GM20431 (cell line): ENCODE measurements around the gene RAB43.
"Not testable (repeated sequence)": the region's sequence is repeated elsewhere in the genome, so short reads cannot be mapped to it uniquely, and the experiment has no call there.

Source experiments
- in situ Hi-C: fragments of 300-500 bp; cut with MseI, MboI; formaldehyde crosslinking; loops from one replicate; pipeline ENCODE4 v1.15.0; 2020; ENCODE audit warnings: low sequenced_read_pairs; ENCODE audit not compliant: unreplicated experiment

RAB43 gene

DNA sequence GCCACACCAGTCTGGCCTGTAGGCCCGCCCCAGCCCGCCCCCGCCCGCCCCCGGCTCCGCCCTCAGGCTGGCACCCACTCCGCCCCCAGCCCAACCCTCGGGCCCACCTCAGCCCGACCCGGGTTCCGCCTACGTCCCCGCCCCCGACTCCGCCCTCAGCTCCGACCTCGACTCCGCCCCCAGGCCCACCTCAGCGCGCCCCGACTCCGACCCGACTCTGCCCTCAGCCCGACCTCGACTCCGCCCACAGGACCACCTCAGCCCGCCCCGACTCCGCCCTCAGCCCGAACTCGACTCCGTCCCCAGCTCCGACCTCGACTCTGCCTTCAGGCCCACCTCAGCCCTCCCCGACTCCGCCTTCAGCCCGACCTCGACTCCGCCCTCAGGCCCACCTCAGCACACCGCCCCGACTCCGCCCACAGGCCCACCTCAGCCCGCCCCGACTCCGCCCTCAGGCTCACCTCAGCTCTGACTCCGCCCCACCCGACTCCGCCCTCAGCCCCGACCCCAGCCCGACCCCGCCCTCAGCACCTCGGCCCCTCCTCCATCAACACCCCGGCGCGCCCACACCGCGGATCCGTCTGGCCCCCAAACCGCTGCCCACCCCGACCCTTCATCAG lies at the start of gene RAB43:
Gene RAB43, minus strand, starts transcription at position 13 of the 620 bp plus-strand sequence. CDS start 315 bp downstream, outside the sequence.
- in situ Hi-C loops, result no loop called here

DNA sequence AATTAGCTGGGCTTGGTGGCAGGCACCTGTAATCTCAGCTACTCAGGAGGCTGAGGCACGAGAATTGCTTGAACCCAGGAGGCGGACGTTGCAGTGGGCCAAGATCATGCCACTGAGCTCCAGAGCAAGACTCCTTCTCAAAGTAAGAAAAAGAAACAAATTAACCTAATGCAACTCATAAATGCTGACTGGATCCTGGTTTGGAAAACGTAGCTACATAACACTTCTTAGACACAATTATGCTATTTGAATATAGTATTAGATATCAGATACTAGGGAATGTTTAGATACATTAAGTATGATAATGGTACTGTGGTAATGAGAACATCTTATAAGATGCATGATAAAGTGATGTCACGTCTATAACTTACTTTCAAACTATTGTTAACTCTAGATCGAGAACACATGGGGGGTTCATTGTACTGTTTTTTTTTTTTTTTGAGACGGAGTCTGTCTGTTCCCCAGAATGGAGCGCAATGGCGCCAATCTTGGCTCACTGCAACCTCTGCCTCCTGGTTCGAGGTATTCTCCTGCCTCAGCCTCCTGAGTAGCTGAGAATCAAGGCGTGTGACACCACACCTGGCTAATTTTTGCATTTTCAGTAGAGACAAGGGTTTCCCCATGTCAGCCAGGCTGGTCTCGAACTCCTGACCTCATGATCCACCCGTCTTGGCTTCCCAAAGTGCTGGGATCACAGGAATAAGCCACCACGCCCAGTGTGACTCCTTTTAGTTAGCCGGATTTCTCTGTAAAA lies 45.2 kb upstream of the RAB43 start:
- in situ Hi-C loops, result no loop called here

DNA sequence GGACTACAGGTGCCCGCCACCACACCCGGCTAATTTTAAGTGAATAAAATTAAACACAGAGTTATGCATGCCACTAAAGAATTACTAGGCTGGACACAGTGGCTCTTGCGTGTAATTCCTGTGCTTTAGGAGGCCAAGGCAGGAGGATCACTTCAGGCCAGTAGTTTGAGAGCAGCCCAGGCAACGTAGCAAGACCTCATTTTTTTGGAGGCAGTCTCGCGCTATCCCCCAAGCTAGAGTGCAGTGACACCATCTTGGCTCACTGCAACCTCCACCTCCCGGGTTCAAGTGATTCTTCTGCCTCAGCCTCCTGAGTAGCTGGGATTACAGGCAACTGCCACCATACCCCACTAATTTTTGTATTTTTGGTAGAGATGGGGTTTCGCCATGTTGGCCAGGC lies 44.0 kb upstream of the RAB43 start:
- in situ Hi-C loops, result not testable (repeated sequence)

DNA sequence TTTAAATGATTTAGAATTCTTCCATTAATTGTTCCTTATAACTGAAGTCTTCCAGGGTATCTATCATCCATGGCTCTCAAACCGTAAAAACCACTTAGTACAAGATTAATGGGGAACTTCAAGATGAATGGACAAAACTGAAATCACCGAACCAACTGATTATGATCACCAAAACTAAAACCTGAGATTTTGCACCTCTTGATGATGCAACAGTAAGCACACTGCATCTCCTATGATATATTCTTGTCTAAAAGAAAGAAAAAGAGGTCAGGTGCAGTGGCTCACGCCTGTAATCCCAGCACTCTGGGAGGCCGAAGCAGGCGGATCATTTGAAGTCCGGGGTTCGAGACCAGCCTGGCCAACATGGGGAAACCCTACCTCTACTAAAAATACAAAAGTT lies 42.9 kb upstream of the RAB43 start:
- in situ Hi-C loops, result no loop called here

DNA sequence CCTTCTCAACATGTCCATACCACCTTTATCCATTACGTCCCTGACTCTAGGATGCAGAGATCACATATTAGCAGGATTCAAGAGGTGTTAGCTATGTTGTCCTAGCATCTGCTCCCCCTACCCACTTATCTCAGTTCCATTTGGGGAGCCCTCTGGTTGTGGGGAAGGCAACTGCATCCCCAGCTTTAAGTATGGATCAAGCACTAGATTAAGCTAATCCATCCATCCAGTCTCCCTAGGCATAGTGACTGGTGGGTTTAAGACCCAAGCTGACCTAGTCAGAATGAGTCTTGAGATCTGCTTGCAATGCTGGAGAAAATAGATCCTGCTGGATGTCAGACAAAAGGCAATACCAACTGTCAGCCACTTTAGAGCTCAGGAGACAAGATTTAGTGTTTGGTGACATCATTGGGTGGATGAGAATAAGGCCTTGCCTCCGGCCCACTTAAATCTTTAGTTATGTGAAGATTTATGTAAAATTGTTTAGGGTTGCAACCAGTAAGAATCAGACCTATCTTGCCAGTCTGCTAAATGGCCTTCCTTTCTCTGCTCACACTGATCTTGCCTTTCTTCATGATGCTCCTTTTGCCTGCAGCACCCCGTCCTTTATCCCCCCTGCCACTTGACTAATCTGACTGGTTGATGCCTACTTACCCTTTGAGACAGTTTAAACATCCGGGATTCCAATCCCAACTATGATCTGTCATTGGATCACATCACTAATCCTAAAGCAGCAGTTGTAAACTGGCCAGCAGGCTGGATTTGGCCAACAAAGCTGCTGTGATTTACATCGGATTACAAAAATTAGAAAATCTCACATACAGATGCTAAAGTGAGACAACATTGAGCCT lies 41.4 kb upstream of the RAB43 start:
- in situ Hi-C loops, result no loop called here

DNA sequence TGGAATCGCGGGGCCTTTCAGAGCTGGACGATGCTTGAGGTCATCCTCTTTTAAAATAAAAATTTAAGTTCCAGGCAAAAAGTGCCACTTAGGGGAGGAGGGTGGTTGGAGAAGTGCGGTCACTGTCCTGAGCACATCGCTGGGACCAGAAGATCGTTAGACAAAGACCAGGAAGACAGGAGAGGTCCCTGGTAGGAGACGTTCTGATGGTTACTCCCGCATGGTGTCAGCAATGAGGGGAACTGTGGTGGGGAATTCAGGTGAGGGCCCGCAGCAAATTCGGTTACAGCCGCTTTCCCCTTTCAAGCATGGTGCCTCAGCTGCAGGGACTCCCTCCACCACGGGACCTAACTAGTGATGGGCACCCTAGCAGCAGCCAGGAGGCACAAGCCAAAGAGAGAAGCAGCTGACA lies 40.3 kb upstream of the RAB43 start:
- in situ Hi-C loops, result no loop called here

DNA sequence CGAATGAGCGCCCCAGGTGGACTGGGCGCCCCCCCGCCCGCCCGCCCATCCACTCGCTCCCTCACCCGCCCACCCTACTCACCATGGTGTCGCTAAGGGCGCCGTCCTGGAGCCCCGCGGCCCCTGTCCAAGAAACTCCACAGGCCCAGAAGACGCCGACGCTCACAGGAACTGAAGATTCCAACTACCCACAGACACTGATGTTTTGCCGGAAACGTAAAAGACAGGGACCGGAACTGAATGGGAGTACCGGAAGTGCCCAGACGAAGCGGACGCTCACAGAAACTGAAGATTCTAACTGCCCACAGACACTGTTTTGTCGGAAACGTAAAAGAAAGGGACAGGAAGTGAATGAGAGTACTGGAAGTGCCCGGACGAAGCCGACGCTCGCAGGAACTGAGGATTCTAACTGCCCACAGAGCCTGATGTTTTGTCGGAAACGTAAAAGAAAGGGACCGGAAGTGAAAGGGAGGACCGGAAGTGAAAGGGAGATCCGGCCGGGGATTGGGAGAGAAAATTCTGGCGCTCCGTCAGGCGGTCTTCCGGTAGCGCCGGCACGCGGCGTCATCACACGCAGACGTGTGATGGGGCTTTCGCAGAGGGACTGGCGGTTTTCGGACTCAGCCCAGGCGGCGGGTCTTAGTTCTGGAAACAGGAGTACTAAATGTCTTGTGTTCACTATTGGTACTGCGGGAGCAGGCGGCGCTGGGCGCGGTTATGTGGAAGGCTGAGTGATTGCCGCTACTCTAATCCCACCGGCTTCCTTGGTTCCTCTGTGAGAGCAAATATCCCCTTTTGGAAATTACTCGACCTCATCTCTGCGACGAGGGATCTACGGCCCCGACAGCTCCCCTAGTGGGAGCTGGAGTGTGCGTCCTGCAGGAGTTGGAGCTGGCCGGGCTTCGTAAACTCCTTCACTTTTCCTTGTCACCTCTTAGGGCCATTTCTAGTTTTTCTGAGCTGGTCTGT lies 39.6 kb upstream of the RAB43 start, which contains the start of gene ISY1:
Gene ISY1, minus strand, starts transcription at position 173 of the 969 bp plus-strand sequence. Its CDS starts 88 bp downstream, at position 85.
- in situ Hi-C loops, result no loop called here

DNA sequence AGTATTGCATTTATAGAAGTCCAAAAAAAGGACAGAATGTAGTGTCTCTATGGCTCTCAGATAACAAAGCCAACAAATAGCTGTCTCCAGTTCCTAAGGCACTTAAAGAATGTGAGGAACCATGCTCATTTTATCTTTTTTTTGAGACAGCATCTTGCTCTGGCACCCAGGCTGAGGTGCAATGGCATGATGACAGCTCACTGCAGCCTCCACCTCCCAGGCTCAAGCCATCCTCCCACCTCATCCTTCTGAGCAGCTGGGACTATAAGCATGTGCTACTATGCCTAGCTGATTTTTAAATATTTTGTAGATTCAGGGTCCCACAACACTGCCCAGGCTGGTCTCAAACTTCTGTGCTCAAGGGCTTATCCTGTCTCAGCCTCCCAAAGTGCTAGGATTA lies 23.2 kb upstream of the RAB43 start:
- in situ Hi-C loops, result no loop called here

DNA sequence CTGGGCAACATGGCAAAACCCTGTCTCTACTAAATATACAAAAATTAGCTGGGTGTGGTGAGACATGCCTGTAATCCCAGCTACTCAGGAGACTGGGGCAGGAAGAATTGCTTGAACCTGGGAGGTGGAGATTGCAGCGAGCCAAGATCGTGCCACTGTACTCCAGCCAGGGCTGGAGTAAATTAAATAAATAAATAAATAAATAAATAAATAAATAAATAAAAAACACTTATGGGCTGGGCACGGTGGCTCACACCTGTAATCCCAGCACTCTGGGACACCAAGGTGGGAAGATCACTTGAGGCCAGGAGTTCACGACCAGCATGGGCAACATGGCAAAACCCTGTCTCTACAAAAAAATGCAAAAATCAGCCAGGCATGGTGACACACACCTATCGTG lies 19.4 kb upstream of the RAB43 start:
- in situ Hi-C loops, result not testable (repeated sequence)

DNA sequence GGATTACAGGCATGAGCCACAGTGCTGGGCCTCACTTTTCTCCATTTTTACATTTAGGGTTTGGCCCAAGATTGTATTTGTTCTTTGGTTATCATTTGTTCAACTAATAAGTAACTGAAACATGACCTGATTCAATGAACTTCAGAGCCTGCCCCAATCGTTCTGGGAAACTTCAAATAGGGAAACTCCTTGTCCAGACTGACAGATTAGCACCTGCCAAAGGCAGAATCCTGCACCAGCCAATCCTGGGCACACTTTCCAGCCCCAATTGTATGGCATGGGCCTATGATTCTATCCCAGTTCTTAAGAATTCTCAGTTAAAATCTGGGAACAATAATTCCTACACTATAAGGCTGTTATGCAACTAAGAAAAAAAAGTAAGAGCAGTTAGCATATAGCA lies 18.3 kb upstream of the RAB43 start:
- in situ Hi-C loops, result no loop called here

DNA sequence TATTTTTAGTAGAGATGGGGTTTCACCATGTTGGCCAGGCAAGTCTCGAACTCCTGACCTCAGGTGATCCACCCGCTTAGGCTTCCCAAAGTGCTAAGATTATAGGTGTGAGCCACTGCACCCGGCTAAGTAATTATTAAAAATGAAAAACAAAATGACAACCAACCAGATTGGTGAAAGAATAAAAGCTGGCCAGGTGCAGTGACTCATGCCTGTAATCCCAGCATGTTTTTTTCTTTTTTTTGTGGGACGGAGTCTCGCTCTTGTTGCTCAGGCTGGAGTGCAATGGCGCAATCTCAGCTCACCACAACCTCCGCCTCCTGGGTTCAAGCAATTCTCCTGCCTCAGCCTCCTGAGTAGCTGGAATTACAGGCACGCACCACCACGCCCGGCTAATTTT lies 14.7 kb upstream of the RAB43 start:
- in situ Hi-C loops, result not testable (repeated sequence)

DNA sequence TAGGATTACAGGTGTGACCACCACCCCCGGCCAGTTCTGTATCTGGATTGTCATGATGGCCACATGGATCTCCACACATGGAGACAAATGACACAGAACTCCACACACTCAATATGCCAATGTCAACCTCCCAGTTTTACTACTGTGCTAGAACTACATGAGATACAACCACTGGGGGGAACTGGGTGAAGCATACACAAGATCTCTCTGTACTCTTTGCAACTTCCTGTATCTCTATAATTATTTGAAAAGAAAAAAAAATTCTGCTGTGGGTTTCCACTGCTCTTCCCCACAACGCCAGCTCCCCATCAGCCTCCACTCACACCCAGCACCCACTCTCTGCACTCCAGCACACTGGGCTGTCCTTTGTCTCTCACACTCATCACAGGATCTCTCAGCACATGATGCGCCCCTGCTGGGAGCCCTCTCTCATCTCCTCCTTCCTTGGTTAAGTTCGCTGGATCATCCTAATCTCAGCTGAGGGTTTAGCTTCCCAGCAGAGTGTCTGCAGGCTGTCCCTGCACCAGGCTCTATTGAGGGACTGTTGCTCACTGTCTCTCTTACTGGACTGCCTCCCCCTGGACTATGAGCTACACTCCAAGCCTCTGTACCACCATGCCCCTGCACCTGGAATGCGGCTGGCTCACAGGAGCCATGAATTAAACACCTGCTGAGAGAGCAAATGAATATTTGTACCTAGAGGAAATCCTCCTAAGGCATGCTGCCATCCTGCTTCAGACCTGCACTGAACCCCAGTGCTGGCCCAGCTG lies 10.7 kb upstream of the RAB43 start:
- in situ Hi-C loops, result no loop called here

DNA sequence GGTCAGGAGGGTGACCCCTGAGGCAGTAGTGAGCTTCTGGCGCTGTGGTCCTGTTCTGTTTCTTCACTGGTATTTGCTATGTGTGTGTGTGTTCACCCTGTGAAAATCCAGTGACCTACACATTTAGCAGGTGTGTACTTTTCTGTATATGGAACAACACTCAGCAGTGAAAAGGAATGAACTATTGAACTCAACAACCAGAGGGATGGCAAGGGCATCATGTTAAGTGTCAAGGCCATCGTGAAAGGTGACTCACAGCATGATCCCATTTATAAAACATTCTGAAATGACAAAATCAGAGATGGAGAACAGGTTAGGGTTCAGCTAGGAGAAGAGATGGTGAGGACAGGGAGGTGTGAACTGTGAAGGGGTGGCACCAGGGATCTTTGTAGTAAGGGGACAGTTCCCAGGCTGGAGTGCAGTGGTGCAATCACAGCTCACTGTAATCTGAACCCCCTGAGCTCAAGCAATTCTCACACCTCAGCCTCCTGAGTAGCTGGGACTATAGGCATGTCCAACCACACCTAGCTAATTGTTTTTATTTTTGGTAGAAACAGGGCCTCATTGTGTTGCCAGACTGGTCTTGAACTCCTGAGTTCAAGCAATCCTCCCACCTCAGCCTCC lies 10.0 kb upstream of the RAB43 start:
- in situ Hi-C loops, result no loop called here

DNA sequence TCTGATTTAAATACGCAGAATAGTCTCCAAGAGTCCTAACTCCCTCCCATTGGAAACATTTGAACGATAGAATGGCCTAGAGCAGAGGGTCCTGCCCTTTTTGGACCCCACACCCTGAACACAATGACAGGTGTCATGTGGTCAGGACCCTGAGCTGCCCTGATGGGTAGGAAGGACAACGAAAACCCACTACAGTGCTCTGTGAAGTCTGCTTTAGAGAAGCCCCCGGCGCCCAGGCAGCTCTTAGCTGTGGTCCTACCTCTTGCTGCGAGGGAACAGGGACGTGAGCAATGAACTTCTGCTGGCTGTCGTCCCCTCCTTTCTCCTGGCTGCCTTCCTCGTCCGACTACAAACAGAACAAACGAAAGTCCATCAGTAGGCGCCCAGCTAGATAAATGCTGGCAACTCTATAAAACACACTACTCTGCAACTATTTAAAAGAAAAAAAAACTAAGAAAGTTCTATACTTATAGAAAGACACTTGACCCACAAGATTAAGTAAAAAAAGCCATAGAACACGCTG lies 8.7 kb upstream of the RAB43 start:
- in situ Hi-C loops, result no loop called here

DNA sequence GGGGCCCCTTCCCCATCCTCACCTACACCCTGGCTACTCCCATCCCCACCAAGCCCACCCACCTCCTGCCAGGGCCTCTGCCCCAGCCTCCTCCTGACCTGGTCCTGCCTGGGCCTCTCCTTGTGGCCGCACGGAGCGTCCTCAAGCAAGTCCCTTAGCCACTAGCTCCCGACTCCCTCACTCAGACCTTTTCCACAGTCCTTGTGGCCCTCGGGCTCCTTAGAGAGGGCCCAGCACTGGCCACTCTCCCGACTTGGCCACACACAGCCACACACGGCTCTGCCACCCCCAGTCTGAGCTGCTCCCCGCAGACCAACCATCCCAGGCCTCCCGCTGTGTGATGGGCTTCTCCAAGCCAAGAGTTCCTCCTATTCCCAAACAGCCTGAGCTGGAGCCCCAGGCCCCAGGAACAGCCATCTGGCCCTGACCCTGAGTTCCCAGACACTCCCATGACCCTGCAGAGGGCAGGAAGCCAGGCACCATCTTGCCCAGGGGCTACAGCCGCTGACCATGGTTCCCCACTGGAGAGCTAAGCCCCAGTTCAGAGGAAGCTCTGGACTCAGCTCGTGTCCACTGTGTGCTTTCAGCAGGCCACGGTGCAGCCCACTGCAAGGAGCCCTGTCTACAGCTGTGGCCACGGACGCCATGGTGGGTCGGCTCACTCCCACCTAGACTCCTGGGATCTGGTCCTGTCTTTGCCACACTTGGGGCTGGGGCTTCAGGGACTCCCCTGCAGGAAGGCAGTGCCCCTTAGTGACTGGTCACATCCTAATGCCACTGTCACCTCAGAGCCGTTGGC lies 7.0 kb upstream of the RAB43 start:
- in situ Hi-C loops, result no loop called here

DNA sequence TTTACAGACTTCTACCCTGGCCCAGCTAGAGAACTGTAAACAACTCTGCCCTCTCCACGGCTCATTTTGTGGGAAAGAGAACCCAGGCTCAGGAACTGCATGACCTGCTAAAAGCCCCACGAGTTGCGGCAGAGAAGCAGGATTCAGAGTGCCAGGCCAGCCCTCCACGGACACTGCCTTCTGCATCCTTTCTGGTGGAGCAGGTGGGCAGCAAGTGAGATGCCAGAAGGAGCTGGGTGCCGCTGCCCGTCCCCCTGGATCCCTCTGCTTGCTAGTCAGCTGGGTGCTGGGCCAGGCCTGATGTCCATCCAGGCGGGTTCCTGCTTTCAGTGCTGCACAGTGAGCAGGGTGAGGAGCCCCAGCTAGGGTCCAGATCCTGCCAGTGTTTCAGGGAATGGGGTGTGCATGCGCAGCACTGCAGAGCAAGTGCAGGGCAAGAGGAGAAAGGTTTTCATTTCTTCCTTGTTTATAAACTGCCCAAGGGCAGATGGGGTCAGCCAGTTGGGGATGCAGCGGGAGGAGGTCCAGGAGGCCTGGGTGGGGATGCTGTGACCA lies 5.2 kb upstream of the RAB43 start:
- in situ Hi-C loops, result no loop called here

DNA sequence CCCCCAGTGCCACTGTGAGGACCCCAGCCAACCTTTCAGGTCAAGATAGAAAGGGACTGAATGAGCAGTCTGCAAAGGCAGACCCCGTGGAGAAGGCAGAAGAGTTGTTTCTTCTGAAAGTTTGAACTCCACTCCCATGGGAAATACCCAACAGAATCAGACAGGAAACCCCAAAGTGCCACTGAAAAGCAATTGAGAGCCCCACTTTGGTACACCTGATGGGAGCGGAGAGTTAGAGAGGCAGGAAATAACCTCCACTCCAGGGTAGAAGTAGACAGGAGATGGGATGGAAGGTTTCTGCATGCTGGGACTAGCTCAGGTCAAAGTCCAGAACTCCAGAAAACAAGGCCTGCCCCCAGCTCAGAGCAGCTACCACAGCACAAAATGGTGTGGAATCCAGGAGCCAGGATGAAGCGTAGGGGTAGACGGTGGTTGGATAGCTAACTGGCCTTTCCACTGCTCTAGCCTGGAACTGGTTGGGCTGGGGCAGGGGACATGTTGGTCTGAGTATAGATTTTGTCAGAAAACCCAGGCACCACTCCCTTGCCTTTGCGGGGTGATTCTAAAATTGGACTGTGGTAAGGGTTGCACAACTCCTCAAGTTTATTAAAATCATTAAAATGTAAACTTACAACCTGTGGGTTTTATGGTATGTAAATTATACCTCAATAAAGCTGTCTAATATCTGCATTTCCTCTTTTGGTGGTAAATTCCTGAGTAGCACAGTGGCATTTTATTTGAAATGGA lies 1.9 kb upstream of the RAB43 start:
- in situ Hi-C loops, result no loop called here
